Heart left ventricle (tissue), 16 donors: Measurements from ENCODE around the gene PRPS1L1. TPM values are rescaled to one million over a fixed set of nuclear protein-coding genes. Genes with fewer than 3 reads are reported as not detected.

Source experiments
- ATAC-seq, 4 donors: fragments of 200-7000 bp; cut with Tn5 transposase; one replicate each; pipeline ENCODE4 v1.9.1; 2020 to 2022; ENCODE audit warnings: moderate library complexity in 4 of 4, mild to moderate bottlenecking in 3 of 4, moderate number of reproducible peaks in 1 of 4
- DNase-seq, 5 donors: peaks; one replicate each; pipeline ENCODE4 v3.0.0-alpha.2; 2020
- H3K27ac ChIP-seq, 12 donors: fragments of 200-600 bp; sonication (generic) in 4 of 12; one replicate each; pipeline versions ENCODE4 v1.5.0 to v1.8.0; 2016 to 2022; ENCODE audit warnings: mild to moderate bottlenecking in 2 of 12
- H3K27me3 ChIP-seq, 9 donors: fragments of 200-600 bp; sonication (generic) in 2 of 9; one replicate each; pipeline versions ENCODE4 v1.5.1 to v1.8.0; 2016 to 2022; ENCODE audit warnings: mild to moderate bottlenecking in 3 of 9
- H3K36me3 ChIP-seq, 9 donors: fragments of 200-600 bp; sonication (generic) in 2 of 9; one replicate each; pipeline versions ENCODE4 v1.5.0 to v1.8.0; 2018 to 2022; ENCODE audit warnings: mild to moderate bottlenecking in 2 of 9
- H3K4me1 ChIP-seq, 12 donors: fragments of 200-600 bp; sonication (generic) in 4 of 12; one replicate each; pipeline versions ENCODE4 v1.5.0 to v1.8.0; 2016 to 2022; ENCODE audit warnings: mild to moderate bottlenecking in 3 of 12
- H3K4me3 ChIP-seq, 12 donors: fragments of 200-600 bp; sonication (generic) in 4 of 12; one replicate each; pipeline versions ENCODE4 v1.5.0 to v1.8.0; 2017 to 2022; ENCODE audit warnings: mild to moderate bottlenecking in 9 of 12, moderate library complexity in 4 of 12
- H3K9me3 ChIP-seq, 12 donors: fragments of 200-600 bp; sonication (generic) in 4 of 12; one replicate each; pipeline versions ENCODE4 v1.5.0 to v1.8.0; 2016 to 2022; ENCODE audit warnings: mild to moderate bottlenecking in 1 of 12
- POLR2A ChIP-seq, 2 donors: fragments of 450-650 bp; IDR thresholded peaks; one replicate each; pipeline ENCODE4 v1.6.1; 2017; ENCODE audit warnings: antibody characterized with exemption in 2 of 2, mild to moderate bottlenecking in 2 of 2, moderate library complexity in 2 of 2
- WGBS, 4 donors: extraction: QIAGEN DNeasy Blood & Tissue Kit in 2 of 4; methylation state at CpG; one replicate each; pipeline versions ENCODE4 v1.1.5 to v1.1.7; 2013 to 2018; 5-methylcytosine and 5-hydroxymethylcytosine counted together
- intact Hi-C, 10 donors: fragments of 100-400 bp; cut with DNase I; formaldehyde crosslinking; loops; one replicate each; pipeline versions ENCODE4 v1.11.1 to v1.14.2; 2022
- polyA plus RNA-seq, 2 donors: library from polyadenylated mRNA; stranded (reverse); fragments of 200-250 nt; gene quantifications; one replicate each; pipeline ENCODE4 v1.2.3, GENCODE V29; 2013
- total RNA-seq, 9 donors: library from RNA; depleted of rRNA in 2 of 9; stranded (reverse); fragments of >200 nt in 2 of 9; fragmentation: NEBNext Ultra II Directional in 3 of 9; extraction: Animal tissue kit (Norgen Biotek cat#: 25700) in 3 of 9; gene quantifications; one replicate each; pipeline versions ENCODE4 v1.1.0 to v1.2.4, GENCODE V29; 2016 to 2023
- TF ChIP-seq, protein P1 (sequence below), 12 donors: fragments of 200-600 bp; sonication (generic) in 4 of 12; IDR thresholded peaks; one replicate each; pipeline versions ENCODE4 v1.5.0 to v1.8.0; 2018 to 2022; ENCODE audit warnings: antibody characterized with exemption in 12 of 12, mild to moderate bottlenecking in 5 of 12
- donor health status: ischemic (EF 13 %, LVEDD 7.1; RV severe dilation, severe dysfunction).
- donor health status: healthy with polysubstance abuse.
- donor health status: DM: no; HTN: yes; CAD: no.
- donor health status: DM: no; HTN: no; CAD: no.
- donor health status: ischemic (EF 25% LVEDD 6.9; RV normal size, moderate dysfunction).
- donor health status: ischemic (EF 25% LVEDD 5.7; RV mildly dilated, moderate dysfunction).
- donor health status: healthy.
- donor health status: DM: yes; HTN: yes; CAD: no.
- donor health status: ischemic (EF 35%, LVEDD 5.7; RV mildly dilated, moderate dysfunction).
- donor health status: nonischemic (EF 11% LVEDD 7.7; RV severe dilation, severe dysfunction).
- donor health status: DM: yes; HTN: yes; CAD: no.
- donor health status: PGD.
- donor health status: ischemic (EF 29% LVEDD 5.4; RV normal size, mild dysfunction).
- donor health status: nonischemic (EF 23%, LVEDD 6.1; RV moderate dilation, normal function).

PRPS1L1 gene
- total and polyA plus RNA-seq, 11 donors, result not detected

DNA sequence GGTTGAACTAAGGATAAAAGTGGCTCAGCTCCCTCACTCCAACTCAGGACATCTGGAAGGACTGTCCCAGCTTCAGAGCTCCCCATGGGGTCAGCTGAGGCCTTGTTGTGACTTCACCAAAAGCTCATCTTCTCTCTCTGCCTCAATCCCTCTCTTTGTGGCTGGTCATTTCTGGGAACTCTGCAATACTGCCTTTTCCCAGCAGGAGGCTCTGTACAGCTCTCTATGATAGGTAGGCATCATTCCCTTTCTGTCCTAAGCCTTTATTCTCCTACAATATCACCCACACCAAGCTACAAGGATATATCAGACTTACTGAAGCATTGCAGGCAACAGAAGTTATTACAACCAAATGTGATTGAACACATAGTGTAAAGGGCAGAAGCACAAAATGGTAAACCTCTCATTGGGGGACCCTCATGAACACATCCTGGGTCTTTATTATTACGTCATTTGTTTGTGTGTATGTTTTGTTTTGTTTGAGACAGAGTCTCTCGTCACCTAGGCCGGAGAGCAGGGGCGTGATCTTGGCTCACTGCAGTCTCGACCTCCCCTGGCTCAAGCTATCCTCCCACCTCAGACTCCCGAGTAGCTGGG lies 36.7 kb upstream of the PRPS1L1 start:
- H3K27ac ChIP-seq, result no peak overlapping the region
- H3K36me3 ChIP-seq, result no peaks in the 10 kb centered on the region
- H3K9me3 ChIP-seq, result no peaks in the 10 kb centered on the region
- H3K27me3 ChIP-seq, result no peaks in the 10 kb centered on the region
- DNase-seq (peak in 2 of 5 donors; percentile 14 to 18), ATAC-seq (peak in 2 of 4 donors; percentile 36 to 56)
- TF ChIP-seq, protein P1, sequence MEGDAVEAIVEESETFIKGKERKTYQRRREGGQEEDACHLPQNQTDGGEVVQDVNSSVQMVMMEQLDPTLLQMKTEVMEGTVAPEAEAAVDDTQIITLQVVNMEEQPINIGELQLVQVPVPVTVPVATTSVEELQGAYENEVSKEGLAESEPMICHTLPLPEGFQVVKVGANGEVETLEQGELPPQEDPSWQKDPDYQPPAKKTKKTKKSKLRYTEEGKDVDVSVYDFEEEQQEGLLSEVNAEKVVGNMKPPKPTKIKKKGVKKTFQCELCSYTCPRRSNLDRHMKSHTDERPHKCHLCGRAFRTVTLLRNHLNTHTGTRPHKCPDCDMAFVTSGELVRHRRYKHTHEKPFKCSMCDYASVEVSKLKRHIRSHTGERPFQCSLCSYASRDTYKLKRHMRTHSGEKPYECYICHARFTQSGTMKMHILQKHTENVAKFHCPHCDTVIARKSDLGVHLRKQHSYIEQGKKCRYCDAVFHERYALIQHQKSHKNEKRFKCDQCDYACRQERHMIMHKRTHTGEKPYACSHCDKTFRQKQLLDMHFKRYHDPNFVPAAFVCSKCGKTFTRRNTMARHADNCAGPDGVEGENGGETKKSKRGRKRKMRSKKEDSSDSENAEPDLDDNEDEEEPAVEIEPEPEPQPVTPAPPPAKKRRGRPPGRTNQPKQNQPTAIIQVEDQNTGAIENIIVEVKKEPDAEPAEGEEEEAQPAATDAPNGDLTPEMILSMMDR (IDR thresholded peaks at IDR 0.05), result peak; percentile 30 to 67 (median 58)
- TF ChIP-seq POLR2A (IDR thresholded peaks at IDR 0.05), result no peak
- intact Hi-C loops, result loop anchor here in 6 of 10 donors (5.0 to 10.0 kb wide), 4 partner anchors 228 to 280 kb away; no protein-coding TSS in a partner anchor
- 89 to 96% (median 92%) methylated on average over 6 of the region's 6 CpGs for WGBS, 4 donors
- H3K4me3 ChIP-seq, result no peak overlapping the region
- H3K4me1 ChIP-seq, result no peaks in the 10 kb centered on the region

- no peak for DNase-seq
- Histone ChIP-seq H3K36me3 (no peaks in the 10 kb centered on the region), H3K4me3 (no peak overlapping the region), H3K4me1 (no peaks in the 10 kb centered on the region), H3K27ac (no peak overlapping the region), H3K27me3 (no peaks in the 10 kb centered on the region), H3K9me3 (no peaks in the 10 kb centered on the region)
- TF ChIP-seq, protein P1 (IDR thresholded peaks at IDR 0.05), result no peak
- TF ChIP-seq POLR2A (IDR thresholded peaks at IDR 0.05), result no peak
- WGBS, 4 donors, result 81 to 89% (median 86%) methylated on average over 5 of the region's 5 CpGs
- intact Hi-C loops, result loop anchor here in 6 of 10 donors (5.0 to 10.0 kb wide), 4 partner anchors 229 to 281 kb away; no protein-coding TSS in a partner anchor
- no peak for ATAC-seq
Observed at GRCh38 chr7:18063149-18063901, 35.7 kb upstream of the PRPS1L1 start.

DNA sequence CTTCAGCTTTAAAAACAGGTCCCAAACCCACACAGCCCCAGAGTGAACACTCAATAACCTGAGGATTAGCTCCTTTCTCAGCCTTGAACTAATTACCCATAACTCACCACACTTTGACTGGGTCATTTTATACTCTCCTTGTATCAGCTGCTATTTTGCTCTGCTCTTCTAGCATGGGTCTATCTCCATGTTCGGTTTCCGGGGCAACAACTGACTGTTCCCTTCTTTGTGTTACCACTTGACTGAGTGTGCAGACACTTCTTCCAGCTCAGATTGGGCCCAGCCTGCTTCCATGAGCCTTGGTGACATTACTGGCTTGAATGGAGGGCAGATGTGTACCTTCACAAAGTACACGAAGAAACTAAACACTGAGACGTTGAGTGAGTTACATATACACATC lies 31.5 kb upstream of the PRPS1L1 start:
- Histone ChIP-seq H3K9me3 (no peaks in the 10 kb centered on the region), H3K27ac (no peak overlapping the region), H3K4me3 (no peak overlapping the region), H3K27me3 (no peaks in the 10 kb centered on the region), H3K4me1 (no peaks in the 10 kb centered on the region), H3K36me3 (no peaks in the 10 kb centered on the region)
- TF ChIP-seq POLR2A (IDR thresholded peaks at IDR 0.05), result no peak
- TF ChIP-seq, protein P1 (IDR thresholded peaks at IDR 0.05), result no peak
- WGBS, 4 donors, result 92 to 94% (median 93%) methylated on average over 4 of the region's 4 CpGs
- DNase-seq (no peak), ATAC-seq (no peak)
- intact Hi-C loops, result no loop called here

DNA sequence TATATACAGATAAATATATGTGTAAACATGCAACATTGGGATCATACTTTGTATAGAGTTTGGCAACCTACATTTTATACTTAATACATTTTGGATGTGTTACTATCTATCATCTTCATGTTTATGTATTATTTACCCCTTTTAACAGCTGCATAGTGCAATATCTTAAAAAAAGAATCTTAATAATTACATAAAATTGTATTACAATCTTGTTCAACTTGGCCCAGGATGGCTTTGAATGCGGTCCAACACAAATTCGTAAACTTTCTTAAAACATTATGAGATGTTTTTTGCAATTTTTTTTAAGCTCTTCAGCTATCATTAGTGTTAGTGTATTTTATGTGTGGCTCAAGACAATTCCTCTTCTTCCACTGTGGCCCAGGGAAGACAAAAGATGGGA lies 26.3 kb upstream of the PRPS1L1 start:
- no peaks in the 10 kb centered on the region for H3K36me3 ChIP-seq
- TF ChIP-seq, protein P1 (IDR thresholded peaks at IDR 0.05), result no peak
- TF ChIP-seq POLR2A (IDR thresholded peaks at IDR 0.05), result no peak
- no peaks in the 10 kb centered on the region for H3K4me1 ChIP-seq
- no peak for DNase-seq
- no peak overlapping the region for H3K4me3 ChIP-seq
- intact Hi-C loops, result no loop called here
- H3K27ac ChIP-seq, result no peak overlapping the region
- 84 to 87% (median 86%) methylated on average over 2 of the region's 2 CpGs for WGBS, 4 donors
- ATAC-seq, result no peak
- no peaks in the 10 kb centered on the region for H3K27me3 ChIP-seq
- no peaks in the 10 kb centered on the region for H3K9me3 ChIP-seq
